ENCODE results near the gene SH3RF3. TPM values are rescaled to one million over a fixed set of nuclear protein-coding genes. Genes with fewer than 3 reads are reported as not detected.
A peak's percentile ranks its signal among the peaks of the same experiment; 100 is the strongest.

SH3RF3 gene
- total RNA-seq, 2 experiments from 2014 or later: 1.4 TPM

GRCh38 chr2:109275120-109276012 lies 146.4 kb downstream of the SH3RF3 start:
- H3K36me3 Mint-ChIP-seq (ENCODE audit: low read depth): no peaks in the 10 kb centered on the region
- peak; percentile 64 for ATAC-seq
- CTCF ChIA-PET: interaction anchor here (2.1 kb wide), 1 partner anchor 12 kb away, joined by 5 read pairs; no protein-coding TSS in a partner anchor
- H3K27me3 Mint-ChIP-seq: no peaks in the 10 kb centered on the region
- no peak overlapping the region for H3K4me3 Mint-ChIP-seq
- POLR2A ChIA-PET: no interaction called here
- H3K9me3 Mint-ChIP-seq (ENCODE audit: low read depth): no peaks in the 10 kb centered on the region
- intact Hi-C loops (cut with DNase I, micrococcal nuclease): loop anchor here in 1 of 2 experiments (10.0 kb wide), 1 partner anchor 119 kb away; no protein-coding TSS in a partner anchor
- H3K27ac Mint-ChIP-seq: no peak overlapping the region
- peak; percentile 34 for DNase-seq
- peaks cover 15% of the 10 kb centered on the region for H3K4me1 Mint-ChIP-seq

DNA sequence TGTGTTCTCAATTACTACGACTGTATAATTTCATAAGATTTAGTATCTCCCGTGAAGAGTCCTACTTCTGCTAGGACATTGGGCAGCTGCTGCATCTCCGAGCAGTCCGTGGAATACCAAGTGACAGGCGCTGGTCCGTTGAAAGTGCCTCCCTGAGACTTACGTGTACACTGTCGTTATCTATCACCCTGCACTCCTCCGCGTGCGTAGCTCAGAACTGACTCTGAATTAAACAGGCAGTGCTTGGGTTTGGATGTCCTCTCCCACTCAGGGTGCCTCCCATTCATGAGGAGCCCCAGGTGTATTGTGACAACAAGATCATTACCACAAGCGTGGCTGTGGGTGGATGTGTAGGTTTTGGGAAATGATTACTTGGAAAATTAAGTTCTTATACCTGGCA lies 148.4 kb downstream of the SH3RF3 start:
- no peak for ATAC-seq
- POLR2A ChIA-PET: no interaction called here
- CTCF ChIA-PET: no interaction called here

GRCh38 chr2:109279243-109279860 lies 150.3 kb downstream of the SH3RF3 start:
- intact Hi-C loops (cut with DNase I, micrococcal nuclease): loop anchor here in 1 of 2 experiments (10.0 kb wide), 1 partner anchor 115 kb away; no protein-coding TSS in a partner anchor
- H3K4me3 Mint-ChIP-seq: no peak overlapping the region
- H3K9me3 Mint-ChIP-seq (ENCODE audit: low read depth): no peaks in the 10 kb centered on the region
- no peak for DNase-seq
- no peak for ATAC-seq
- no peak overlapping the region for H3K27ac Mint-ChIP-seq
- CTCF ChIA-PET: no interaction called here
- no peaks in the 10 kb centered on the region for H3K36me3 Mint-ChIP-seq (ENCODE audit: low read depth)
- H3K27me3 Mint-ChIP-seq: no peaks in the 10 kb centered on the region
- H3K4me1 Mint-ChIP-seq: peaks cover 13% of the 10 kb centered on the region
- POLR2A ChIA-PET: interaction anchor here (0.7 kb wide), 1 partner anchor 107 kb away, joined by 3 read pairs; no protein-coding TSS in a partner anchor

More for the DNA sequence above, 148.4 kb downstream of the SH3RF3 start:
- H3K27me3 Mint-ChIP-seq: no peaks in the 10 kb centered on the region
- H3K36me3 Mint-ChIP-seq (ENCODE audit: low read depth): no peaks in the 10 kb centered on the region
- H3K4me1 Mint-ChIP-seq: peaks cover 15% of the 10 kb centered on the region
- no peak overlapping the region for H3K4me3 Mint-ChIP-seq
- H3K27ac Mint-ChIP-seq: no peak overlapping the region
- intact Hi-C loops (cut with DNase I, micrococcal nuclease): loop anchor here in 1 of 2 experiments (10.0 kb wide), 1 partner anchor 117 kb away; no protein-coding TSS in a partner anchor
- no peak for DNase-seq
- no peaks in the 10 kb centered on the region for H3K9me3 Mint-ChIP-seq (ENCODE audit: low read depth)

GRCh38 chr2:109280804-109281203 lies 151.8 kb downstream of the SH3RF3 start:
- intact Hi-C loops (cut with DNase I, micrococcal nuclease): loop anchor here in 1 of 2 experiments (5.0 kb wide), 1 partner anchor 154 kb away; the partner anchor contains the start of gene SH3RF3
- ATAC-seq (no peak), DNase-seq (no peak)
- H3K36me3 Mint-ChIP-seq (ENCODE audit: low read depth): no peaks in the 10 kb centered on the region
- no peak overlapping the region for H3K4me3 Mint-ChIP-seq
- CTCF ChIA-PET: no interaction called here
- POLR2A ChIA-PET: no interaction called here
- H3K27ac Mint-ChIP-seq: no peak overlapping the region
- H3K4me1 Mint-ChIP-seq: no peaks in the 10 kb centered on the region
- H3K27me3 Mint-ChIP-seq: no peaks in the 10 kb centered on the region
- H3K9me3 Mint-ChIP-seq (ENCODE audit: low read depth): no peaks in the 10 kb centered on the region

DNA sequence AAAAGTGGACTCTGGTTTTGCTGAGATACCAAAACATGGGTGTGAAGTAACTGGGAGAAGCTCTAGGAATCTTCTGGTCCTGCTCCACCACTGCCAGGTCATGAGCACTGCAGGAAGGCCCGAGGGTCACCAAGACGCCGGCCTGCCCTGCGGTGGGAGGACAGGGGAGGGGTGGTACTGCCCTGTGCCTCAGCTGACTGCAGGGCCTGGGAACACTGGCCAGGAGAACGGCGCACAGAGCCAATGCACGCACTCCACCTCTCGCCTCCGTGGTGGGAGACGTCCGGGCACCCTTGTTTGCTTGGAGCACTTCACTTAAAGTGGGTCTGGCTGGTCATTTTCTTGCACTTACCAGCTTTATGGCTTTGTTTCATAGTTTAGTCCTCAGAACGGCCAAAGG lies 153.4 kb downstream of the SH3RF3 start:
- H3K4me3 Mint-ChIP-seq: no peak overlapping the region
- intact Hi-C loops (cut with DNase I, micrococcal nuclease): loop anchor here in 1 of 2 experiments (5.0 kb wide), 1 partner anchor 155 kb away; the partner anchor contains the start of gene SH3RF3
- no peaks in the 10 kb centered on the region for H3K36me3 Mint-ChIP-seq (ENCODE audit: low read depth)
- ATAC-seq (no peak), DNase-seq (no peak)
- H3K9me3 Mint-ChIP-seq (ENCODE audit: low read depth): no peaks in the 10 kb centered on the region
- no peaks in the 10 kb centered on the region for H3K4me1 Mint-ChIP-seq
- H3K27ac Mint-ChIP-seq: no peak overlapping the region
- H3K27me3 Mint-ChIP-seq: no peaks in the 10 kb centered on the region
- POLR2A ChIA-PET: no interaction called here
- CTCF ChIA-PET: interaction anchor here (0.7 kb wide), 1 partner anchor 9 kb away, joined by 3 read pairs; no protein-coding TSS in a partner anchor

- Mint-ChIP-seq H3K9me3 (ENCODE audit: low read depth) (no peaks in the 10 kb centered on the region), H3K4me3 (no peak overlapping the region), H3K27ac (no peak overlapping the region), H3K36me3 (ENCODE audit: low read depth) (no peaks in the 10 kb centered on the region), H3K27me3 (no peaks in the 10 kb centered on the region), H3K4me1 (no peaks in the 10 kb centered on the region)
- DNase-seq (no peak), ATAC-seq (no peak)
- CTCF ChIA-PET: interaction anchor here (0.7 kb wide), 1 partner anchor 8 kb away, joined by 3 read pairs; no protein-coding TSS in a partner anchor
- POLR2A ChIA-PET: no interaction called here
- intact Hi-C loops (cut with DNase I, micrococcal nuclease): loop anchor here in 1 of 2 experiments (5.0 kb wide), 1 partner anchor 156 kb away; the partner anchor contains the start of gene SH3RF3
These were observed 153.9 kb downstream of the SH3RF3 start for GRCh38 chr2:109282865-109283264.

DNA sequence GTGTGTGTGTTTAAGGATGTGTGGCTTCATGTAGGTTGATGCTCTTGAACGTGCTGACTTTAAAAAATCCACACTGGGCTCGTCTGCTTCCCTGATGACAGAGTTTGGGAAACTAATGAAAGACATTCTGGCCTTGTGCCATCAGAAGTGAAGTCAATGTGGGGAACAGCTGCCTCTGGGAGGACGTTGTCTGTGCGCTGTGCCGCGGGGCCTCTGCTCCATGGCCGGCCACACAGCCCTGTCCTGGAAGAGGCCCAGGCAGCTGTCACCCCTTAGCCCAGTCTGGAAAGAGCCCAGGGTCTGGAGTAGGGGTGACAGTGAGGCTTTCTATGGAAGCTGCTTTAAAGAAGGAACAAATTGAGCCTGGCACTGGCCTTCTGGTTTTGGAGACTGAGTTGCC lies 155.8 kb downstream of the SH3RF3 start:
- CTCF ChIA-PET: no interaction called here

GRCh38 chr2:109285244-109285651 lies 156.2 kb downstream of the SH3RF3 start:
- ChIA-PET POLR2A (no interaction called here), CTCF (no interaction called here)
- H3K9me3 Mint-ChIP-seq (ENCODE audit: low read depth): no peaks in the 10 kb centered on the region
- H3K4me1 Mint-ChIP-seq: no peaks in the 10 kb centered on the region
- no peak overlapping the region for H3K4me3 Mint-ChIP-seq
- DNase-seq (no peak), ATAC-seq (no peak)
- H3K36me3 Mint-ChIP-seq (ENCODE audit: low read depth): no peaks in the 10 kb centered on the region
- H3K27ac Mint-ChIP-seq: no peak overlapping the region
- no peaks in the 10 kb centered on the region for H3K27me3 Mint-ChIP-seq
- intact Hi-C loops (cut with DNase I, micrococcal nuclease): no loop called here

More for the DNA sequence above, 155.8 kb downstream of the SH3RF3 start:
- Mint-ChIP-seq H3K27me3 (no peaks in the 10 kb centered on the region), H3K4me3 (no peak overlapping the region), H3K9me3 (ENCODE audit: low read depth) (no peaks in the 10 kb centered on the region), H3K36me3 (ENCODE audit: low read depth) (no peaks in the 10 kb centered on the region), H3K4me1 (no peaks in the 10 kb centered on the region), H3K27ac (no peak overlapping the region)
- no peak for DNase-seq
- POLR2A ChIA-PET: no interaction called here
- intact Hi-C loops (cut with DNase I, micrococcal nuclease): loop anchor here in 1 of 2 experiments (5.0 kb wide), 1 partner anchor 158 kb away; the partner anchor contains the start of gene SH3RF3
- ATAC-seq: no peak

DNA sequence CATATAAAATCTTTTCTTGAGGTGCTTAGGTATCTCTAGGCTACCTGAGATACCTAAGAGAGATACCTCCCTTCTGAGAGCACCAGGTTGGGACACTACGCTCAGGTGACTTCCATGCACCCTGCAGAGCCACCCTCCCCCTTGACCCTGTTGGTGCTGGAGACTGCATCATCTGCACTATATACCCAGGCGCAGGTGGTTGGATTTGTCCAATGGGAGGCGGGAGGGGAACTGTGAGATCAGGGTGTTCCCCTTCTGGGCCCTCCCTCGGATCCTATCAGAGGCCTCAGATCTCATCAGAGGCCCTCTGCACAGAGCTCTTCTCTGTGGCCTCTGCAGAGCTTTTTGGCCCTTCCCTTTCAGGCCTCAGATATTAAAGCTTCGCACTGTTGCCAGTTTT lies 158.4 kb downstream of the SH3RF3 start:
- intact Hi-C loops (cut with DNase I, micrococcal nuclease): no loop called here
- POLR2A ChIA-PET: no interaction called here
- CTCF ChIA-PET: no interaction called here

DNA sequence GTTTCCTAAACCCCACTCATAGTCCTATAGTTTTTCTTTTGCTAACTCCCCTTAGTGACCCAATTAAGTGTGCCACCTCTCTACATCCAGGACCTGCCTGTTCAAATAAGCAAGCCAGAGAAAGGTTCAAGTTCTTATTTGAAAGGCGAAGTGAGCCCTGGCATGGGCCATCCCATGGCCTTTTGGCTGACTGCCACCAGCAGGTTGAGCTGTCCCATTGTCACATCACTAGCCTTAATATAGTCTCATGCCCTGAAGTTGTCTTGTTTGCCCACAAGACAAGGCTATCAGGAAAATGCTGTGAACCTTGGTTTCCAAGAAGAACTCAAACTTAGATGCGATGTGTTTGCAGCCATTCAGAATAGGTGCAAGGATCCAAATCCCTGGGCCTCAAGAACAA lies 158.8 kb downstream of the SH3RF3 start:
- DNase-seq (no peak), ATAC-seq (no peak)
- no peaks in the 10 kb centered on the region for H3K36me3 Mint-ChIP-seq (ENCODE audit: low read depth)
- ChIA-PET POLR2A (no interaction called here), CTCF (no interaction called here)
- H3K27me3 Mint-ChIP-seq: no peaks in the 10 kb centered on the region
- no peak overlapping the region for H3K4me3 Mint-ChIP-seq
- H3K27ac Mint-ChIP-seq: no peak overlapping the region
- intact Hi-C loops (cut with DNase I, micrococcal nuclease): no loop called here
- H3K4me1 Mint-ChIP-seq: no peaks in the 10 kb centered on the region
- H3K9me3 Mint-ChIP-seq (ENCODE audit: low read depth): no peaks in the 10 kb centered on the region

More for the DNA sequence above, 158.4 kb downstream of the SH3RF3 start:
- no peak for ATAC-seq
- Mint-ChIP-seq H3K36me3 (ENCODE audit: low read depth) (no peaks in the 10 kb centered on the region), H3K4me1 (no peaks in the 10 kb centered on the region), H3K4me3 (no peak overlapping the region), H3K27me3 (no peaks in the 10 kb centered on the region), H3K9me3 (ENCODE audit: low read depth) (no peaks in the 10 kb centered on the region), H3K27ac (no peak overlapping the region)
- DNase-seq: no peak

GRCh38 chr2:109288544-109289368 lies 159.8 kb downstream of the SH3RF3 start:
- intact Hi-C loops (cut with DNase I, micrococcal nuclease): no loop called here
- H3K27ac Mint-ChIP-seq: no peak overlapping the region
- H3K9me3 Mint-ChIP-seq (ENCODE audit: low read depth): no peaks in the 10 kb centered on the region
- H3K4me3 Mint-ChIP-seq: no peak overlapping the region
- no peaks in the 10 kb centered on the region for H3K36me3 Mint-ChIP-seq (ENCODE audit: low read depth)
- no peaks in the 10 kb centered on the region for H3K27me3 Mint-ChIP-seq
- ChIA-PET POLR2A (interaction anchor here (0.7 kb wide), 1 partner anchor 318 kb away, joined by 8 read pairs; no protein-coding TSS in a partner anchor), CTCF (no interaction called here)
- ATAC-seq (no peak), DNase-seq (no peak)
- no peaks in the 10 kb centered on the region for H3K4me1 Mint-ChIP-seq

Measured in activated CD4-positive, alpha-beta T cell treated with anti-CD3 and anti-CD28 coated beads for 36 hours (primary cell).